IMR-90 (cell line): ENCODE measurements around the gene CERS6. TPM values are rescaled to one million over a fixed set of nuclear protein-coding genes. Genes with fewer than 3 reads are reported as not detected.

ENCODE experiments used
- ATAC-seq: fragments of 200-7000 bp; cut with Tn5 transposase; 2 replicates; pipeline ENCODE4 v1.9.1; 2020; ENCODE audit warnings: low read depth, mild to moderate bottlenecking, moderate library complexity
- BruUV-seq: library from RNA; stranded (reverse); fragments of 400-500 nt; replicated peaks from 2 replicates; lab custom pipeline; 2021; lab: Mats Ljungman, UMichigan
- CTCF ChIA-PET: fragments of 300-600 bp; formaldehyde crosslinking; extraction: SDS; loops from one replicate; lab custom pipeline; 2021; ENCODE audit warnings: antibody characterized with exemption; lab: Yijun Ruan, JAX
- POLR2A ChIA-PET: fragments of 300-600 bp; sonication (Branson Sonifier 250); formaldehyde crosslinking; loops from one replicate; lab custom pipeline; 2022; ENCODE audit warnings: antibody characterized with exemption; ENCODE audit not compliant: unreplicated experiment; lab: Charles Lee
- DNase-seq: peaks from one replicate; pipeline ENCODE4 v3.0.0; 2013
- H2AFZ ChIP-seq: replicated peaks from 2 replicates; pipeline ENCODE3; 2013; ENCODE audit warnings: low read length, mild to moderate bottlenecking; ENCODE audit not compliant: poor library complexity
- H2AK5ac ChIP-seq: 2 replicates; pipeline ENCODE4 v1.6.1; 2013; ENCODE audit warnings: low read depth, low read length, inconsistent platforms
- H2AK9ac ChIP-seq: replicated peaks from 2 replicates; pipeline ENCODE3; 2013; ENCODE audit warnings: mild to moderate bottlenecking, low read depth, low read length, moderate library complexity; ENCODE audit not compliant: poor library complexity
- H2BK120ac ChIP-seq: 2 replicates; pipeline ENCODE4 v1.6.1; 2013; ENCODE audit warnings: low read depth, low read length, inconsistent platforms
- H2BK15ac ChIP-seq: 3 replicates; pipeline ENCODE4 v1.6.1; 2013; ENCODE audit warnings: low read depth, low read length, inconsistent platforms
- H2BK20ac ChIP-seq: 2 replicates; pipeline ENCODE4 v1.6.1; 2013; ENCODE audit warnings: low read depth, mild to moderate bottlenecking, inconsistent platforms, low read length, moderate library complexity
- H2BK5ac ChIP-seq: 2 replicates; pipeline ENCODE4 v1.6.1; 2013; ENCODE audit warnings: mild to moderate bottlenecking, low read depth, low read length, inconsistent platforms; ENCODE audit not compliant: poor library complexity, severe bottlenecking
- H3K14ac ChIP-seq: replicated peaks from 2 replicates; pipeline ENCODE4 v1.6.1; 2013; ENCODE audit warnings: low read depth, low read length, inconsistent platforms
- H3K18ac ChIP-seq: 2 replicates; pipeline ENCODE4 v1.6.1; 2013; ENCODE audit warnings: low read depth, low read length, control low read depth
- H3K23ac ChIP-seq: 2 replicates; pipeline ENCODE4 v1.6.1; 2013; ENCODE audit warnings: low read depth, low read length, inconsistent platforms
- H3K27ac ChIP-seq: 2 replicates; pipeline ENCODE4 v1.5.1; 2013; ENCODE audit warnings: mild to moderate bottlenecking, control low read depth, low read length; ENCODE audit not compliant: insufficient read depth
- H3K27me3 ChIP-seq: 2 replicates; pipeline ENCODE4 v1.6.1; 2013; ENCODE audit warnings: low read length; ENCODE audit not compliant: control insufficient read depth, insufficient read depth
- H3K36me3 ChIP-seq: 2 replicates; pipeline ENCODE4 v1.6.1; 2013; ENCODE audit warnings: low read length, mixed read lengths; ENCODE audit not compliant: control insufficient read depth, insufficient read depth
- H3K4ac ChIP-seq: 2 replicates; pipeline ENCODE4 v1.6.1; 2013; ENCODE audit warnings: low read depth, low read length, inconsistent platforms
- H3K4me1 ChIP-seq: 2 replicates; pipeline ENCODE4 v1.6.1; 2013; ENCODE audit warnings: low read length, mixed read lengths; ENCODE audit not compliant: control insufficient read depth, insufficient read depth
- H3K4me2 ChIP-seq: 2 replicates; pipeline ENCODE4 v1.6.1; 2013; ENCODE audit warnings: low read depth, mild to moderate bottlenecking, control low read depth, low read length, moderate library complexity
- H3K4me3 ChIP-seq: 2 replicates; pipeline ENCODE4 v1.5.1; 2013; ENCODE audit warnings: low read depth, mild to moderate bottlenecking, control low read depth, low read length, moderate library complexity; ENCODE audit not compliant: insufficient read depth
- H3K56ac ChIP-seq: 2 replicates; pipeline ENCODE4 v1.6.1; 2013; ENCODE audit warnings: low read length, inconsistent platforms; ENCODE audit not compliant: insufficient read depth; ENCODE audit errors: extremely low read depth
- H3K79me1 ChIP-seq, 2 experiments: 2 replicates each; pipeline ENCODE4 v1.6.1; 2013; ENCODE audit warnings: low read length in 2 of 2, inconsistent platforms in 1 of 2, low read depth in 1 of 2
- H3K9ac ChIP-seq: 2 replicates; pipeline ENCODE4 v1.6.1; 2013; ENCODE audit warnings: low read depth, low read length, control low read depth
- H3K9me1 ChIP-seq: 2 replicates; pipeline ENCODE4 v1.6.1; 2013; ENCODE audit warnings: low read length, inconsistent platforms; ENCODE audit not compliant: insufficient read depth
- H3K9me3 ChIP-seq: 2 replicates; pipeline ENCODE4 v1.6.1; 2013; ENCODE audit warnings: low read length; ENCODE audit not compliant: control insufficient read depth, insufficient read depth
- H4K20me1 ChIP-seq: 2 replicates; pipeline ENCODE4 v1.6.1; 2013; ENCODE audit warnings: low read length, inconsistent platforms; ENCODE audit not compliant: insufficient read depth
- H4K5ac ChIP-seq: 2 replicates; pipeline ENCODE4 v1.6.1; 2013; ENCODE audit warnings: mild to moderate bottlenecking, low read depth, low read length, control low read depth
- H4K8ac ChIP-seq, 2 experiments: 2 replicates each; pipeline ENCODE4 v1.6.1; 2013; ENCODE audit warnings: low read depth in 2 of 2, low read length in 2 of 2, control low read depth in 1 of 2, inconsistent platforms in 1 of 2
- H4K91ac ChIP-seq: 2 replicates; pipeline ENCODE4 v1.6.1; 2013; ENCODE audit warnings: low read depth, low read length, inconsistent platforms; ENCODE audit not compliant: insufficient read depth
- BHLHE40 ChIP-seq: fragments of 150-350 bp; IDR thresholded peaks from 2 replicates; pipeline ENCODE4 v1.6.1; 2016; ENCODE audit warnings: mild to moderate bottlenecking, low read depth, low read length
- CHD1 ChIP-seq: IDR thresholded peaks from 2 replicates; pipeline ENCODE4 v1.6.1; 2012; ENCODE audit warnings: low read depth, low read length, improper control_type of control experiment
- FOS ChIP-seq: fragments of 150-350 bp; IDR thresholded peaks from 2 replicates; pipeline ENCODE4 v1.6.1; 2016; ENCODE audit warnings: low read depth, low read length
- MAZ ChIP-seq: IDR thresholded peaks from 2 replicates; pipeline ENCODE4 v1.6.1; 2012; ENCODE audit warnings: low read depth, mild to moderate bottlenecking, low read length, improper control_type of control experiment, moderate library complexity, borderline replicate concordance
- MXI1 ChIP-seq: IDR thresholded peaks from 2 replicates; pipeline ENCODE4 v1.6.1; 2012; ENCODE audit warnings: low read depth, mild to moderate bottlenecking, low read length, moderate library complexity, borderline replicate concordance
- RAD21 ChIP-seq: IDR thresholded peaks from 2 replicates; pipeline ENCODE4 v1.6.1; 2012; ENCODE audit warnings: low read length, improper control_type of control experiment
- WGBS, 2 experiments: methylation state at CpG; one replicate each; pipeline versions ENCODE4 v1.1.5 to v1.1.7; 2013; ENCODE audit warnings: missing lambda C conversion rate in 2 of 2; ENCODE audit not compliant: insufficient read length in 1 of 2; ENCODE audit errors: extremely low coverage in 2 of 2; 5-methylcytosine and 5-hydroxymethylcytosine counted together
- dilution Hi-C: fragments of 300-500 bp; cut with HindIII; formaldehyde crosslinking; loops from one replicate; pipeline ENCODE4 v1.14.3; 2018; ENCODE audit warnings: low sequenced_read_pairs; ENCODE audit not compliant: unreplicated experiment
- in situ Hi-C: fragments of 300-500 bp; cut with MboI; formaldehyde crosslinking; loops from 3 replicates; pipeline ENCODE4 v1.14.3; 2019; ENCODE audit warnings: low sequenced_read_pairs, inconsistent platforms, mixed read lengths
- intact Hi-C: fragments of 100-400 bp; cut with micrococcal nuclease; formaldehyde crosslinking; loops from 2 replicates; pipeline ENCODE4 v1.10.0; 2022
- polyA plus RNA-seq, 3 experiments: library from polyadenylated mRNA; depleted of rRNA; stranded (reverse); fragments of >200 nt; gene quantifications; 2 replicates each; pipeline ENCODE4 v1.2.3, GENCODE V29; 2012; ENCODE audit warnings: low replicate concordance in 1 of 3
- total RNA-seq: library from RNA; depleted of rRNA; stranded (reverse); fragments of >200 nt; gene quantifications from 2 replicates; pipeline ENCODE4 v1.2.3, GENCODE V29; 2012
- TF ChIP-seq, protein P1 (sequence below): fragments of 150-350 bp; IDR thresholded peaks from 2 replicates; pipeline ENCODE4 v1.6.1; 2016; ENCODE audit warnings: low read depth, mild to moderate bottlenecking, low read length, moderate library complexity, borderline replicate concordance

CERS6 gene
- total and polyA plus RNA-seq, 2 of the 4 experiments (the other 2 are of a cell fraction): 2.1 to 5.7 TPM

GRCh38 chr2:168594778-168595177, 138.7 kb downstream of the CERS6 start:
- Histone ChIP-seq H2BK5ac (no peak overlapping the region), H3K9me1 (no peaks in the 10 kb centered on the region), H3K27me3 (no peaks in the 10 kb centered on the region), H3K9me3 (no peaks in the 10 kb centered on the region), H3K9ac (no peak overlapping the region), H2AK9ac (no peak overlapping the region), H2AK5ac (no peak overlapping the region), H3K4me1 (no peaks in the 10 kb centered on the region), H2BK120ac (no peak overlapping the region), H3K4me3 (no peak overlapping the region), H3K4me2 (no peak overlapping the region), H4K8ac (no peak overlapping the region), H4K91ac (no peak overlapping the region), H3K56ac (no peak overlapping the region), H2AFZ (no peak overlapping the region), H4K20me1 (no peaks in the 10 kb centered on the region), H3K4ac (no peak overlapping the region), H4K5ac (no peak overlapping the region), H3K23ac (no peak overlapping the region), H3K18ac (no peak overlapping the region), H3K79me1 (no peaks in the 10 kb centered on the region), H3K27ac (no peak overlapping the region), H2BK20ac (no peak overlapping the region), H2BK15ac (no peak overlapping the region), H3K36me3 (no peaks in the 10 kb centered on the region), H3K14ac (no peak overlapping the region)
- ATAC-seq (no peak), DNase-seq (no peak)
- no TSS peak for BruUV-seq
- intact Hi-C loops: no loop called here
- in situ Hi-C loops: no loop called here
- WGBS, 2 experiments: no CpG with 5 or more reads among the region's 1 CpG
- ChIA-PET POLR2A (no interaction called here), CTCF (no interaction called here)
- dilution Hi-C loops: no loop called here
- TF ChIP-seq MXI1 (no peak), CHD1 (no peak), MAZ (no peak), RAD21 (no peak), BHLHE40 (no peak), FOS (no peak)
- TF ChIP-seq, protein P1, sequence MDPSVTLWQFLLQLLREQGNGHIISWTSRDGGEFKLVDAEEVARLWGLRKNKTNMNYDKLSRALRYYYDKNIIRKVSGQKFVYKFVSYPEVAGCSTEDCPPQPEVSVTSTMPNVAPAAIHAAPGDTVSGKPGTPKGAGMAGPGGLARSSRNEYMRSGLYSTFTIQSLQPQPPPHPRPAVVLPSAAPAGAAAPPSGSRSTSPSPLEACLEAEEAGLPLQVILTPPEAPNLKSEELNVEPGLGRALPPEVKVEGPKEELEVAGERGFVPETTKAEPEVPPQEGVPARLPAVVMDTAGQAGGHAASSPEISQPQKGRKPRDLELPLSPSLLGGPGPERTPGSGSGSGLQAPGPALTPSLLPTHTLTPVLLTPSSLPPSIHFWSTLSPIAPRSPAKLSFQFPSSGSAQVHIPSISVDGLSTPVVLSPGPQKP: no peak
